Thymus (tissue), 11 donors: ENCODE results near the gene RBMS2. TPM values are rescaled to one million over a fixed set of nuclear protein-coding genes. Genes with fewer than 3 reads are reported as not detected.

Source experiments
- DNase-seq, 9 donors: peaks; one replicate each; pipeline ENCODE4 v3.0.0-alpha.2; 2013; ENCODE audit warnings: low spot score in 9 of 9, low read depth in 6 of 9, missing footprints in 1 of 9
- H3K27ac ChIP-seq, 2 donors: one replicate each; pipeline ENCODE4 v1.5.1; 2013; ENCODE audit warnings: control low read depth in 1 of 2, low read depth in 1 of 2, low read length in 1 of 2, mild to moderate bottlenecking in 1 of 2, moderate library complexity in 1 of 2
- H3K27me3 ChIP-seq, 2 donors: one replicate each; pipeline ENCODE4 v1.5.1; 2013; ENCODE audit warnings: low read length in 1 of 2; ENCODE audit not compliant: control insufficient read depth in 2 of 2, insufficient read depth in 1 of 2
- H3K36me3 ChIP-seq, 2 donors: one replicate each; pipeline ENCODE4 v1.5.1; 2013; ENCODE audit warnings: low read length in 1 of 2, mild to moderate bottlenecking in 1 of 2, moderate library complexity in 1 of 2; ENCODE audit not compliant: control insufficient read depth in 2 of 2, insufficient read depth in 2 of 2
- H3K4me1 ChIP-seq, 2 donors: one replicate each; pipeline ENCODE4 v1.5.1; 2013; ENCODE audit warnings: low read length in 2 of 2; ENCODE audit not compliant: control insufficient read depth in 2 of 2, insufficient read depth in 2 of 2
- H3K4me3 ChIP-seq, 2 donors: one replicate each; pipeline ENCODE4 v1.5.1; 2013; ENCODE audit warnings: low read length in 2 of 2, control low read depth in 1 of 2, mild to moderate bottlenecking in 1 of 2
- H3K9me3 ChIP-seq, 2 donors: one replicate each; pipeline ENCODE4 v1.5.1; 2013; ENCODE audit warnings: low read length in 1 of 2, mild to moderate bottlenecking in 1 of 2; ENCODE audit not compliant: control insufficient read depth in 2 of 2, insufficient read depth in 1 of 2
- WGBS: extraction: QIAGEN DNeasy Blood & Tissue Kit; methylation state at CpG from one replicate; pipeline ENCODE4 v1.1.7; 2013; 5-methylcytosine and 5-hydroxymethylcytosine counted together
- polyA plus RNA-seq: library from polyadenylated mRNA; stranded (reverse); fragments of 200-250 nt; gene quantifications from one replicate; pipeline ENCODE4 v1.2.3, GENCODE V29; 2013
- total RNA-seq: library from RNA; stranded (reverse); fragments of 120-200 nt; gene quantifications from one replicate; pipeline ENCODE4 v1.2.4, GENCODE V29; 2013
- donor health status: healthy.

The RBMS2 gene
- total and polyA plus RNA-seq, 2 donors, result 3.2 to 4.9 TPM

GRCh38 chr12:56628671-56629458 is 107.2 kb downstream of the RBMS2 start:
- H3K27me3 ChIP-seq, result no peaks in the 10 kb centered on the region
- H3K4me3 ChIP-seq, result peak overlapping the region; percentile 94 to 100
- H3K4me1 ChIP-seq, result peaks cover 35 to 52% of the 10 kb centered on the region in 2 donors
- under 1% methylated on average over 18 of the region's 18 CpGs for WGBS
- H3K27ac ChIP-seq, result peak overlapping the region; percentile 81 to 86
- peak in 4 of 9 donors; percentile 44 to 71 (median 55) for DNase-seq
- H3K9me3 ChIP-seq, result no peaks in the 10 kb centered on the region
- H3K36me3 ChIP-seq, result peaks cover 15 to 29% of the 10 kb centered on the region in 2 donors

- Histone ChIP-seq H3K27me3 (no peaks in the 10 kb centered on the region), H3K36me3 (peaks cover 15 to 24% of the 10 kb centered on the region in 2 donors), H3K4me3 (peak overlapping the region; percentile 94 to 100), H3K9me3 (no peaks in the 10 kb centered on the region), H3K4me1 (peaks cover 35 to 58% of the 10 kb centered on the region in 2 donors), H3K27ac (peak overlapping the region; percentile 81 to 86)
- under 1% methylated on average over 46 of the region's 46 CpGs for WGBS
- peak in 3 of 9 donors; percentile 19 to 49 (median 37) for DNase-seq
These were observed 108.0 kb downstream of the RBMS2 start for GRCh38 chr12:56629459-56630179.

GRCh38 chr12:56630180-56630632 is 108.6 kb downstream of the RBMS2 start, which contains the start of gene BAZ2A:
Gene BAZ2A (minus strand): TSS chr12:56630326. CDS start chr12:56617530, 12,796 bp downstream.
- Histone ChIP-seq H3K27ac (peak within 1 kb of the TSS; percentile 81 to 86), H3K4me3 (peak within 1 kb of the TSS; percentile 94 to 100), H3K4me1 (peaks cover 35 to 61% of the 10 kb centered on the region in 2 donors), H3K9me3 (no peaks in the 10 kb centered on the region), H3K27me3 (no peaks in the 10 kb centered on the region), H3K36me3 (peaks cover 15 to 23% of the 10 kb centered on the region in 2 donors)
- DNase-seq, result peak; percentile 57 to 92 (median 83)
- WGBS, result 1% methylated on average over 31 of the region's 31 CpGs

- 8% methylated on average over 13 of the region's 13 CpGs for WGBS
- H3K9me3 ChIP-seq, result no peaks in the 10 kb centered on the region
- H3K27ac ChIP-seq, result peak overlapping the region; percentile 71 to 87
- peak in 3 of 9 donors; percentile 51 to 71 (median 58) for DNase-seq
- peaks cover 10 to 13% of the 10 kb centered on the region in 2 donors for H3K36me3 ChIP-seq
- peak overlapping the region; percentile 46 to 82 for H3K4me3 ChIP-seq
- peaks cover 36 to 79% of the 10 kb centered on the region in 2 donors for H3K4me1 ChIP-seq
- no peaks in the 10 kb centered on the region for H3K27me3 ChIP-seq
These were observed 110.4 kb downstream of the RBMS2 start for GRCh38 chr12:56631790-56632700.

- 62% methylated on average over 4 of the region's 4 CpGs for WGBS
- Histone ChIP-seq H3K27me3 (no peaks in the 10 kb centered on the region), H3K36me3 (peaks cover 8 to 17% of the 10 kb centered on the region in 2 donors), H3K27ac (peak overlapping the region; percentile 43 to 87), H3K4me1 (peaks cover 38 to 79% of the 10 kb centered on the region in 2 donors), H3K4me3 (peak overlapping the region; percentile 46 to 82), H3K9me3 (no peaks in the 10 kb centered on the region)
- DNase-seq, result peak in 1 of 9 donors; percentile 10
These were observed 111.3 kb downstream of the RBMS2 start for GRCh38 chr12:56632701-56633467.

- Histone ChIP-seq H3K4me3 (peak overlapping the region; percentile 82 to 90), H3K36me3 (peaks cover 16 to 24% of the 10 kb centered on the region in 2 donors), H3K27ac (peak overlapping the region; percentile 98 to 99), H3K9me3 (no peaks in the 10 kb centered on the region), H3K4me1 (peaks cover 34 to 71% of the 10 kb centered on the region in 2 donors), H3K27me3 (no peaks in the 10 kb centered on the region)
- peak in 1 of 9 donors; percentile 15 for DNase-seq
- WGBS, result 75% methylated on average over 12 of the region's 12 CpGs
These were observed 112.0 kb downstream of the RBMS2 start for GRCh38 chr12:56633468-56634241.

- Histone ChIP-seq H3K27me3 (no peaks in the 10 kb centered on the region), H3K4me3 (peak overlapping the region; percentile 82 to 90), H3K36me3 (peaks cover 23 to 30% of the 10 kb centered on the region in 2 donors), H3K9me3 (no peaks in the 10 kb centered on the region), H3K27ac (peak overlapping the region; percentile 98 to 99), H3K4me1 (peaks cover 34 to 66% of the 10 kb centered on the region in 2 donors)
- DNase-seq, result peak in 6 of 9 donors; percentile 53 to 78 (median 62)
- 1% methylated on average over 27 of the region's 27 CpGs for WGBS
These were observed 112.7 kb downstream of the RBMS2 start for GRCh38 chr12:56634242-56634836.
